Cardiac muscle cell (in vitro differentiated cells and primary cell): ENCODE results near the gene HPS1. TPM values are rescaled to one million over a fixed set of nuclear protein-coding genes. Genes with fewer than 3 reads are reported as not detected.

Experiments
- DNase-seq, 2 donors: peaks; one replicate each; pipeline versions ENCODE4 v3.0.0 to v3.0.0-alpha.2; 2010 to 2017; ENCODE audit warnings: low read depth in 1 of 2, low spot score in 1 of 2
- H3K27ac ChIP-seq: fragments of 200-600 bp; sonication (generic); 2 replicates; pipeline ENCODE4 v1.5.1; 2016
- H3K27me3 ChIP-seq: fragments of 200-600 bp; sonication (generic); 2 replicates; pipeline ENCODE4 v1.6.0; 2016; ENCODE audit warnings: control low read depth
- H3K36me3 ChIP-seq: fragments of 200-600 bp; sonication (generic); 2 replicates; pipeline ENCODE4 v1.5.1; 2016; ENCODE audit warnings: control low read depth
- H3K4me1 ChIP-seq: fragments of 200-600 bp; sonication (generic); 2 replicates; pipeline ENCODE4 v1.8.1; 2017; ENCODE audit warnings: low read depth, mild to moderate bottlenecking, mixed run types
- H3K4me3 ChIP-seq: fragments of 200-600 bp; sonication (generic); 2 replicates; pipeline ENCODE4 v1.5.1; 2016; ENCODE audit warnings: mild to moderate bottlenecking
- H3K9me3 ChIP-seq: fragments of 200-600 bp; sonication (generic); 2 replicates; pipeline ENCODE4 v1.5.1; 2017; ENCODE audit warnings: low read depth, mild to moderate bottlenecking, control low read depth
- polyA plus RNA-seq: library from polyadenylated mRNA; unstranded; fragments of >200 nt; fragmentation: Nextera tagmentation; extraction: Ambion mirVana; gene quantifications from 2 replicates; pipeline ENCODE4 v1.2.1, GENCODE V29; 2016
- total RNA-seq: library from RNA; depleted of rRNA; stranded (reverse); fragments of >200 nt; gene quantifications from 2 replicates; pipeline ENCODE4 v1.2.3, GENCODE V29; 2016
- TF ChIP-seq, protein P1 (sequence below): IDR thresholded peaks from 2 replicates; pipeline ENCODE4 v1.5.1; 2012; ENCODE audit warnings: low read depth, mild to moderate bottlenecking, low read length

HPS1 gene
- total and polyA plus RNA-seq, 2 experiments from 2014 or later, result 58.6 to 60.9 TPM

DNA sequence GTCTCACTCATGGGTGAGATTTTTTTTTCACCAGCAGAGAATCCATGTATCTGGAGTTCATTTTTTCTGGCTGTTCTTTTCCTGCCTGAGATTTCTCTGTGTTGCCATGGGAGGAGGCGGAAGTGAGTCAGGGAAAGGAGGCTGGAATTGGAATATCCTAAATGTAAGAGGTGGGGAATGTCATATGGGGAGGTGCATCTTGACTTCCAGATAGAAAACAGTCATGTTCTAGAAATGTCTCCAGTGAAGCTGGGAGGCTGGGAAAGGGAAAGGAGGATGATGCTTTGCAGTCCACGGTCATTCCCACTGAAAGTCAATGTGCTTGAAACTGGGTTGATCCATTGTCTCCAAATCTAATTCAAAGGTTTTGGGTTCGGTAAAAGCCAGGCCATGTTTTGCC, 39.7 kb upstream of the HPS1 start:
- Histone ChIP-seq H3K27ac (no peak overlapping the region), H3K4me3 (no peak overlapping the region)
- TF ChIP-seq, protein P1, sequence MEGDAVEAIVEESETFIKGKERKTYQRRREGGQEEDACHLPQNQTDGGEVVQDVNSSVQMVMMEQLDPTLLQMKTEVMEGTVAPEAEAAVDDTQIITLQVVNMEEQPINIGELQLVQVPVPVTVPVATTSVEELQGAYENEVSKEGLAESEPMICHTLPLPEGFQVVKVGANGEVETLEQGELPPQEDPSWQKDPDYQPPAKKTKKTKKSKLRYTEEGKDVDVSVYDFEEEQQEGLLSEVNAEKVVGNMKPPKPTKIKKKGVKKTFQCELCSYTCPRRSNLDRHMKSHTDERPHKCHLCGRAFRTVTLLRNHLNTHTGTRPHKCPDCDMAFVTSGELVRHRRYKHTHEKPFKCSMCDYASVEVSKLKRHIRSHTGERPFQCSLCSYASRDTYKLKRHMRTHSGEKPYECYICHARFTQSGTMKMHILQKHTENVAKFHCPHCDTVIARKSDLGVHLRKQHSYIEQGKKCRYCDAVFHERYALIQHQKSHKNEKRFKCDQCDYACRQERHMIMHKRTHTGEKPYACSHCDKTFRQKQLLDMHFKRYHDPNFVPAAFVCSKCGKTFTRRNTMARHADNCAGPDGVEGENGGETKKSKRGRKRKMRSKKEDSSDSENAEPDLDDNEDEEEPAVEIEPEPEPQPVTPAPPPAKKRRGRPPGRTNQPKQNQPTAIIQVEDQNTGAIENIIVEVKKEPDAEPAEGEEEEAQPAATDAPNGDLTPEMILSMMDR, result no peak

DNA sequence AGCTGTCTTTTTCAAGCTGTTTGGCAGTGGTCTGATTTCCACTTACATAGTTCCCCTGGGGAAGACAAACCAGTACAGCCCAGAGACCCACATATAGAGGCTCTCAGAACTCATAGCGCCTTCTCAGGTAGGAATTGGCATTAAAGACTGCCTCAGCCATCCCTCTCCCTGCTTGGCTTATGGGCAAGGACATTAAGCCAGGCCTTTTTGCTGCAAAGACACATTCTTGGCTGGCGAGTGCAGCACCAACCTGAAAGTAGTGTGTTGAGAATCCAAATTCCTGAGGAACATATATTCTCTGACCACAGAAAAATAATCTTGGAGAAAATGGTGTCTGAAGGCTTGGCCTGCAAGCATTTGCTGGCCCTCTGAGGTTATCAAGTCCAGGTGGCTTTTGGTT, 39.2 kb upstream of the HPS1 start:
- peak in 1 of 2 donors; percentile 17 for DNase-seq
- TF ChIP-seq, protein P1, result no peak
- Histone ChIP-seq H3K27ac (no peak overlapping the region), H3K4me1 (no peaks in the 10 kb centered on the region), H3K27me3 (no peaks in the 10 kb centered on the region), H3K4me3 (no peak overlapping the region), H3K9me3 (no peaks in the 10 kb centered on the region), H3K36me3 (no peaks in the 10 kb centered on the region)

More for the DNA sequence above, 39.7 kb upstream of the HPS1 start:
- Histone ChIP-seq H3K9me3 (no peaks in the 10 kb centered on the region), H3K27me3 (no peaks in the 10 kb centered on the region), H3K4me1 (no peaks in the 10 kb centered on the region), H3K36me3 (no peaks in the 10 kb centered on the region)
- DNase-seq, result peak in 1 of 2 donors; percentile 43

DNA sequence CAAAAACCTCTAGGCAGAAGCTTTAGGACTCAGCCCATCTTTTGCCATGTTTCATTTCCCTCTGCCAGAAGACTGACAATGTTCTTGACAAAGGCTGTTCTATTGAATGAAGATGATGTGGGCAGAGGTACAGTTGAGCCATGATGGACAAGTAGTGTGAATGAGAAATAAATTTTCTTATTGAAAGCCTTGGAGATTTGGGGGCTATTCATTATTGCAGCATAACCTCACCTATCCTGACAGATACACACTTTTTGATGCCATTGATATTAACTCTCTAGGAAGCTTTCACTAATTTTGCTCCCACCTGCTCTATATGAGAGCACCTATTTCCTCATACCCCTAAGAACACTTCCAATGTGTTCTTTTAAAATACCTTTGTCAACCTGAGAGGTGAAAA, 36.9 kb upstream of the HPS1 start:
- no peaks in the 10 kb centered on the region for H3K9me3 ChIP-seq
- no peaks in the 10 kb centered on the region for H3K36me3 ChIP-seq
- TF ChIP-seq, protein P1, result no peak
- no peak for DNase-seq
- no peak overlapping the region for H3K4me3 ChIP-seq
- no peaks in the 10 kb centered on the region for H3K27me3 ChIP-seq
- H3K27ac ChIP-seq, result no peak overlapping the region
- H3K4me1 ChIP-seq, result no peaks in the 10 kb centered on the region

DNA sequence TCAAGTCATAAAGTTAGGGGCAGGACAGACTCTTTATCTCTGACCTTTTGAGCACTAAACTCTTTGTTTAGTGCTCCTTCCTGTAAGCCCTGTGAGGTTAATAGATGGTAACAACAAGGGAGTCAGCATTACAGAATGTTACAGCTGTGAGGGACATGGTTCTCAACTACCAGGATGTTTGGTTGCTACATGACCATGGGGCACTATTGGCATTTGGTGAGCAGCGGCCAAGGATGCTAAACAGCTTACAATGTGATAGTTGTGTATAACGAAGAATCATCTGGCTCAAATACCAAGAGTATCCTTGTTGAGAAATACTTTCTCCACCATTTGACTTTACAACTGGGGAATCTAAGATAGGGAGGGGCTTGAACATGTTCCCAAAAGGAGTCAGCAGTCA, 35.4 kb upstream of the HPS1 start:
- no peak overlapping the region for H3K4me3 ChIP-seq
- H3K36me3 ChIP-seq, result no peaks in the 10 kb centered on the region
- no peak for DNase-seq
- no peaks in the 10 kb centered on the region for H3K4me1 ChIP-seq
- H3K9me3 ChIP-seq, result no peaks in the 10 kb centered on the region
- H3K27me3 ChIP-seq, result no peaks in the 10 kb centered on the region
- TF ChIP-seq, protein P1, result no peak
- no peak overlapping the region for H3K27ac ChIP-seq

DNA sequence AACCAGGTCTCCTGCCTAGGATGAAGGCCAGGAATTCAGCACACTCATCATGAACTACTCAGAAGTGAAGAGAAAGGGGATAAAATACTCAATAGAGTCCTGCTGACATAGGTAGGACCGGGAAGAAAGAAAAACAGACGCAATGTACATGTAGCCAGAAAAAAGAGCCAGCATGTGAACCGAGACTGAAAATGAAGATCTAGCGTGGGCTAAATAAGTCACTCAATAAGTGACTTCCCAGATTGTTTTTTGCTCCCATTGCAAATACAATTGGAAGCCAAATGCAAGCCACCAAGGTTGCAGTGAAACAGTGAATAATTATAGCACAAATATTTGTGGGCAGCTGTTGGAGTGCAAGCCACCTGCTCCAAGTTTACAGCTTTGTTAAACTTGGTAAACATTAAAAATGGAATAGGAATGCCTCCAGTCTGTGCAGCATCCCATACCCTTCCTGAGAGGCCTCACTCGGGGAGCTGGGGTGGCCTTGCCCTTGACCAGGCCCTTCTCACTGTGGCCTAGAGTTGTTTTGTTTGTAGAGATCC, 34.7 kb upstream of the HPS1 start:
- no peak for DNase-seq
- TF ChIP-seq, protein P1, result no peak
- no peaks in the 10 kb centered on the region for H3K27me3 ChIP-seq
- H3K4me1 ChIP-seq, result no peaks in the 10 kb centered on the region
- no peak overlapping the region for H3K4me3 ChIP-seq
- no peak overlapping the region for H3K27ac ChIP-seq
- H3K9me3 ChIP-seq, result no peaks in the 10 kb centered on the region
- no peaks in the 10 kb centered on the region for H3K36me3 ChIP-seq
